ENCODE results near the gene AANAT.
"Not testable (repeated sequence)": the region's sequence is repeated elsewhere in the genome, so short reads cannot be mapped to it uniquely, and the experiment has no call there.

Gene AANAT

GRCh38 chr17:76506408-76507345, 39.3 kb downstream of the AANAT start:
- DNase-seq (ENCODE audit: low spot score), result peak; percentile 77

GRCh38 chr17:76508472-76509063, 41.2 kb downstream of the AANAT start:
- not testable (repeated sequence) for DNase-seq (ENCODE audit: low spot score)

- DNase-seq (ENCODE audit: low spot score), result no peak
Observed at GRCh38 chr17:76510831-76511244, 43.4 kb downstream of the AANAT start.

GRCh38 chr17:76511668-76512365, 44.4 kb downstream of the AANAT start:
- DNase-seq (ENCODE audit: low spot score), result no peak

GRCh38 chr17:76512366-76513305, 45.2 kb downstream of the AANAT start:
- DNase-seq (ENCODE audit: low spot score), result no peak

GRCh38 chr17:76513306-76513692, 45.9 kb downstream of the AANAT start:
- no peak for DNase-seq (ENCODE audit: low spot score)

GRCh38 chr17:76514355-76514754, 47.0 kb downstream of the AANAT start:
- not testable (repeated sequence) for DNase-seq (ENCODE audit: low spot score)

GRCh38 chr17:76515274-76515949, 48.0 kb downstream of the AANAT start:
- no peak for DNase-seq (ENCODE audit: low spot score)

- no peak for DNase-seq (ENCODE audit: low spot score)
Observed at GRCh38 chr17:76517638-76518038, 50.2 kb downstream of the AANAT start.

GRCh38 chr17:76519048-76519966, 51.9 kb downstream of the AANAT start:
- no peak for DNase-seq (ENCODE audit: low spot score)
